H1 (cell line): ENCODE data around the gene VTI1B. TPM values are rescaled to one million over a fixed set of nuclear protein-coding genes. Genes with fewer than 3 reads are reported as not detected.

ENCODE experiments used
- CTCF ChIA-PET: fragments of 300-600 bp; sonication (Branson Sonifier 250); formaldehyde crosslinking; loops from one replicate; lab custom pipeline; 2021; ENCODE audit not compliant: partially characterized antibody; lab: Charles Lee
- POLR2A ChIA-PET: fragments of 300-600 bp; sonication (Branson Sonifier 250); formaldehyde crosslinking; loops from one replicate; lab custom pipeline; 2021; ENCODE audit warnings: inconsistent platforms; ENCODE audit not compliant: partially characterized antibody; lab: Charles Lee
- DNase-seq, 2 experiments: peaks; one replicate each; pipeline versions ENCODE4 v3.0.0 to v3.0.0-alpha.2; 2010 to 2022; ENCODE audit warnings: low spot score in 2 of 2, low read depth in 1 of 2, mixed read lengths in 1 of 2
- FAIRE-seq: peaks from 2 replicates; lab custom pipeline; 2011; peaks lifted over from hg19 to GRCh38; lab: Jason Lieb, UNC
- H2AFZ ChIP-seq: 2 replicates; pipeline ENCODE4 v1.8.1; 2012; ENCODE audit warnings: low read length, inconsistent platforms
- H2AK5ac ChIP-seq: 2 replicates; pipeline ENCODE4 v1.6.1; 2013; ENCODE audit warnings: low read depth, low read length
- H2BK120ac ChIP-seq: replicated peaks from 2 replicates; pipeline ENCODE3; 2013; ENCODE audit warnings: low read depth, low read length, inconsistent platforms
- H2BK12ac ChIP-seq: 2 replicates; pipeline ENCODE4 v1.6.1; 2013; ENCODE audit warnings: low read depth, low read length
- H2BK15ac ChIP-seq: 2 replicates; pipeline ENCODE4 v1.6.1; 2013; ENCODE audit warnings: low read length
- H2BK20ac ChIP-seq: 2 replicates; pipeline ENCODE4 v1.6.1; 2013; ENCODE audit warnings: low read length
- H2BK5ac ChIP-seq: 2 replicates; pipeline ENCODE4 v1.6.1; 2013; ENCODE audit warnings: low read depth, low read length
- H3K14ac ChIP-seq: 2 replicates; pipeline ENCODE4 v1.6.1; 2013; ENCODE audit warnings: inconsistent platforms; ENCODE audit not compliant: insufficient read length
- H3K18ac ChIP-seq: 2 replicates; pipeline ENCODE4 v1.6.1; 2013; ENCODE audit warnings: low read length; ENCODE audit errors: extremely low read depth
- H3K23ac ChIP-seq: 2 replicates; pipeline ENCODE4 v1.6.1; 2013; ENCODE audit warnings: inconsistent platforms; ENCODE audit not compliant: insufficient read length
- H3K23me2 ChIP-seq: 2 replicates; pipeline ENCODE4 v1.6.1; 2013; ENCODE audit warnings: low read depth, low read length
- H3K27ac ChIP-seq: 2 replicates; pipeline ENCODE4 v1.6.1; 2011; ENCODE audit warnings: low read depth, low read length, inconsistent platforms
- H3K27me3 ChIP-seq, 4 experiments: replicated peaks in 1 of 4; 1 replicate in 1 of 4; 2 replicates in 3 of 4; pipeline versions ENCODE4 v1.6.1 to v1.8.1; 2011 to 2013; ENCODE audit warnings: low read length in 3 of 4, mild to moderate bottlenecking in 3 of 4, inconsistent platforms in 2 of 4, mixed read lengths in 2 of 4, moderate library complexity in 1 of 4; ENCODE audit not compliant: control insufficient read depth in 3 of 4, insufficient read depth in 3 of 4; ENCODE audit errors: extremely low read depth in 1 of 4
- H3K36me3 ChIP-seq, 4 experiments: 2 replicates each; pipeline versions ENCODE4 v1.6.1 to v1.8.1; 2011 to 2013; ENCODE audit warnings: mild to moderate bottlenecking in 4 of 4, low read length in 3 of 4, moderate library complexity in 2 of 4, control low read depth in 1 of 4, inconsistent platforms in 1 of 4; ENCODE audit not compliant: insufficient read depth in 4 of 4, control insufficient read depth in 2 of 4
- H3K4ac ChIP-seq: replicated peaks from 2 replicates; pipeline ENCODE3; 2013; ENCODE audit warnings: low read length, low read depth, mixed read lengths, inconsistent platforms; ENCODE audit not compliant: insufficient read length
- H3K4me1 ChIP-seq, 4 experiments: replicated peaks in 1 of 4; 1 replicate in 1 of 4; 2 replicates in 3 of 4; pipeline versions ENCODE4 v1.6.1 to v1.8.1; 2011 to 2013; ENCODE audit warnings: low read length in 3 of 4, inconsistent platforms in 2 of 4, mixed read lengths in 1 of 4; ENCODE audit not compliant: insufficient read depth in 4 of 4, control insufficient read depth in 3 of 4
- H3K4me2 ChIP-seq, 2 experiments: 2 replicates each; pipeline versions ENCODE4 v1.6.1 to v1.8.1; 2011 to 2013; ENCODE audit warnings: low read depth in 2 of 2, low read length in 2 of 2, control low read depth in 1 of 2, inconsistent platforms in 1 of 2, mild to moderate bottlenecking in 1 of 2; ENCODE audit not compliant: insufficient read depth in 1 of 2
- H3K4me3 ChIP-seq, 4 experiments: fragments of 200-600, 300-600 bp in 1 of 4; sonication (generic), shearing (Covaris generic), sonication (Bioruptor Twin) in 1 of 4; 2 replicates each; pipeline versions ENCODE4 v1.5.1 to v1.8.1; 2011 to 2016; ENCODE audit warnings: low read length in 4 of 4, low read depth in 3 of 4, control low read depth in 2 of 4, inconsistent platforms in 2 of 4, mild to moderate bottlenecking in 2 of 4, mixed read lengths in 1 of 4, moderate library complexity in 1 of 4; ENCODE audit not compliant: insufficient read depth in 2 of 4; ENCODE audit errors: extremely low read depth in 1 of 4
- H3K56ac ChIP-seq: replicated peaks from 2 replicates; pipeline ENCODE3; 2013; ENCODE audit warnings: low read depth, mild to moderate bottlenecking, mixed read lengths, low read length, inconsistent platforms; ENCODE audit not compliant: insufficient read length
- H3K79me1 ChIP-seq: 2 replicates; pipeline ENCODE4 v1.6.1; 2013; ENCODE audit warnings: low read depth, low read length, control low read depth
- H3K79me2 ChIP-seq, 2 experiments: 2 replicates each; pipeline versions ENCODE4 v1.6.1 to v1.8.1; 2012 to 2013; ENCODE audit warnings: low read length in 2 of 2, mild to moderate bottlenecking in 2 of 2, inconsistent platforms in 1 of 2; ENCODE audit not compliant: insufficient read depth in 2 of 2, control insufficient read depth in 1 of 2
- H3K9ac ChIP-seq, 4 experiments: replicated peaks in 1 of 4; 1 replicate in 1 of 4; 2 replicates in 3 of 4; pipeline versions ENCODE4 v1.6.1 to v1.8.1; 2011 to 2013; ENCODE audit warnings: low read depth in 3 of 4, low read length in 3 of 4, control low read depth in 2 of 4, mild to moderate bottlenecking in 2 of 4, moderate library complexity in 2 of 4, inconsistent platforms in 1 of 4; ENCODE audit errors: extremely low read depth in 1 of 4
- H3K9me3 ChIP-seq, 2 experiments: 2 replicates each; pipeline versions ENCODE4 v1.6.1 to v1.8.1; 2012 to 2013; ENCODE audit warnings: mild to moderate bottlenecking in 2 of 2, moderate library complexity in 2 of 2, control low read depth in 1 of 2, inconsistent platforms in 1 of 2, low read depth in 1 of 2, low read length in 1 of 2, mixed read lengths in 1 of 2; ENCODE audit not compliant: insufficient read depth in 2 of 2
- H4K20me1 ChIP-seq, 2 experiments: replicated peaks in 1 of 2; 2 replicates each; pipeline versions ENCODE3 to v1.8.1; 2011 to 2013; ENCODE audit warnings: inconsistent platforms in 2 of 2, low read length in 2 of 2, mild to moderate bottlenecking in 1 of 2; ENCODE audit not compliant: insufficient read depth in 2 of 2, control insufficient read depth in 1 of 2
- H4K5ac ChIP-seq: 2 replicates; pipeline ENCODE4 v1.6.1; 2013; ENCODE audit warnings: low read length, low read depth, mixed read lengths, inconsistent platforms; ENCODE audit not compliant: insufficient read length
- H4K8ac ChIP-seq: 2 replicates; pipeline ENCODE4 v1.8.0; 2013; ENCODE audit warnings: mild to moderate bottlenecking, moderate library complexity, low read length, inconsistent platforms; ENCODE audit not compliant: insufficient read depth; ENCODE audit errors: extremely low read depth
- H4K91ac ChIP-seq: replicated peaks from 2 replicates; pipeline ENCODE3; 2013; ENCODE audit warnings: low read length, mixed read lengths, inconsistent platforms; ENCODE audit not compliant: insufficient read length
- CBX5 ChIP-seq: fragments of 300-800, 300-1000 bp; sonication (generic); IDR thresholded peaks from 2 replicates; pipeline ENCODE4 v1.7.1; 2016; ENCODE audit warnings: antibody characterized with exemption, low read length, low read depth
- CEBPB ChIP-seq: IDR thresholded peaks from 2 replicates; pipeline ENCODE4 v1.6.1; 2012; ENCODE audit warnings: low read depth, low read length
- EZH2 ChIP-seq: fragments of 200-600 bp; sonication (generic); IDR thresholded peaks from 2 replicates; pipeline ENCODE4 v1.7.1; 2012; ENCODE audit warnings: low read depth, mild to moderate bottlenecking, moderate library complexity, low read length, inconsistent platforms; ENCODE audit not compliant: severe bottlenecking
- HDAC2 ChIP-seq, 2 experiments: fragments of 300-600 bp in 1 of 2; sonication (generic) in 1 of 2; IDR thresholded peaks; 2 replicates each; pipeline ENCODE4 v1.6.1; 2011 to 2012; ENCODE audit warnings: low read depth in 2 of 2, low read length in 2 of 2, mild to moderate bottlenecking in 2 of 2, moderate library complexity in 2 of 2, borderline replicate concordance in 1 of 2, inconsistent platforms in 1 of 2
- NRF1 ChIP-seq: IDR thresholded peaks from 2 replicates; pipeline ENCODE4 v1.6.1; 2011; ENCODE audit warnings: mild to moderate bottlenecking, low read depth, low read length, improper control_type of control experiment
- RXRA ChIP-seq: IDR thresholded peaks from 2 replicates; pipeline ENCODE4 v1.6.1; 2011; ENCODE audit warnings: low read depth, mild to moderate bottlenecking, low read length, moderate library complexity; ENCODE audit not compliant: insufficient read depth
- SP2 ChIP-seq: IDR thresholded peaks from 2 replicates; pipeline ENCODE4 v1.6.1; 2012; ENCODE audit warnings: mild to moderate bottlenecking, low read length, inconsistent platforms
- YY1 ChIP-seq: IDR thresholded peaks from 2 replicates; pipeline ENCODE4 v1.6.1; 2011; ENCODE audit warnings: low read depth, mild to moderate bottlenecking, low read length
- WGBS, 2 experiments: shearing (Covaris generic) in 1 of 2; methylation state at CpG; one replicate each; pipeline versions ENCODE4 v1.1.6 to v1.1.7; 2013 to 2015; ENCODE audit warnings: low lambda C conversion rate in 2 of 2, mixed read lengths in 2 of 2, inconsistent platforms in 1 of 2, low coverage in 1 of 2, missing lambda C conversion rate in 1 of 2; ENCODE audit not compliant: insufficient replicate concordance in 2 of 2, insufficient coverage in 1 of 2, insufficient read length in 1 of 2; ENCODE audit errors: extremely low coverage in 1 of 2, missing lambda C conversion rate in 1 of 2; 5-methylcytosine and 5-hydroxymethylcytosine counted together
- polyA plus RNA-seq, 7 experiments: library from polyadenylated mRNA; depleted of rRNA in 3 of 7; stranded (reverse) in 5 of 7; unstranded in 2 of 7; fragments of >200 nt in 5 of 7; fragments of 200-250 nt in 2 of 7; gene quantifications; 1 replicate in 5 of 7; 2 replicates in 1 of 7; 4 replicates in 1 of 7; pipeline versions ENCODE4 v1.2.1 to v1.2.3, GENCODE V29; 2011 to 2013; ENCODE audit warnings: missing spikeins in 2 of 7, mixed read lengths in 2 of 7
- total RNA-seq: library from RNA; stranded (reverse); fragmentation: NEBNext Ultra II Directional; extraction: Animal tissue kit (Norgen Biotek cat#: 25700); gene quantifications from 2 replicates; pipeline ENCODE4 v1.2.1, GENCODE V29; 2021
- TF ChIP-seq, protein P1 (sequence below): IDR thresholded peaks from 2 replicates; pipeline ENCODE4 v1.6.1; 2011; ENCODE audit warnings: low read length, improper control_type of control experiment
- TF ChIP-seq, protein P2 (sequence below), 3 experiments: IDR thresholded peaks; 1 replicate in 2 of 3; 2 replicates in 1 of 3; pipeline versions ENCODE4 v1.5.1 to v1.6.1; 2011; ENCODE audit warnings: low read length in 3 of 3, mild to moderate bottlenecking in 3 of 3, inconsistent platforms in 2 of 3, low read depth in 1 of 3, moderate library complexity in 1 of 3; ENCODE audit not compliant: insufficient read depth in 1 of 3; ENCODE audit errors: control extremely low read depth in 1 of 3

The VTI1B gene
- total and polyA plus RNA-seq, 2 of the 8 experiments (the other 6 are each of a cell fraction or from before 2014, with no cell fraction given): 28.1 to 98.7 TPM

DNA sequence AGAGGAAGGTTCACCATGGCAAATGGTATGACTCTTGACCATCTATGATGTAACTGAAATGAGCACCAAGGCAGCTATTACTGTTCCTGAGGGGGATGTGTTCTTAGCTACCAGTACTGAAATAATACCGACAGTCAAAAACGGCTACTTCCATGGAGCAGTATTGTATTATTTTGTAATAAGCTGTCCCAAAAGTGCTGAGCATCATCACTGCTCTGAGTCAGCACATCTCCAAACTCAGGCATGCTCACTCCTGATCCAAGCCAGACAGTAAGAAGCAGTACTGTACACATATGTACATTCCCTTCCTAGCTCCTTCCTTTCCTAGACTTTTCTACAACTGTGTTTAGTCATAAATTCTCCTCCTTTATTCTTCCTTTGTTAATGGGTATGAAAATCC lies 8.6 kb downstream of the VTI1B start:
- Histone ChIP-seq H3K14ac (no peak overlapping the region), H4K8ac (no peak overlapping the region), H3K23ac (no peak overlapping the region), H3K9ac (peak overlapping the region in 1 of 4 experiments; percentile 15; a peak in 1 of 7 replicates), H2BK12ac (no peak overlapping the region), H2BK15ac (no peak overlapping the region), H3K27me3 (no peaks in the 10 kb centered on the region), H3K4ac (no peak overlapping the region), H3K36me3 (no peaks in the 10 kb centered on the region), H2AK5ac (no peak overlapping the region), H4K20me1 (peaks cover 0 to 8% of the 10 kb centered on the region in 2 experiments), H3K18ac (no peak overlapping the region), H3K23me2 (no peaks in the 10 kb centered on the region), H4K91ac (no peak overlapping the region), H2BK120ac (no peak overlapping the region), H3K56ac (no peak overlapping the region), H3K27ac (no peak overlapping the region), H3K79me1 (peaks cover 2% of the 10 kb centered on the region; the same call in 1 of the 2 replicates), H3K4me3 (no peak overlapping the region), H2BK20ac (no peak overlapping the region), H4K5ac (no peak overlapping the region), H3K4me2 (no peak overlapping the region), H2AFZ (no peak overlapping the region), H2BK5ac (no peak overlapping the region), H3K9me3 (no peaks in the 10 kb centered on the region), H3K4me1 (no peaks in the 10 kb centered on the region), H3K79me2 (peaks cover 0 to 58% of the 10 kb centered on the region in 2 experiments; a peak in 2 of 4 replicates)
- no peak for DNase-seq
- ChIA-PET CTCF (interaction anchor here (0.6 to 14.5 kb wide), 12 partner anchors 9 to 239 kb away, joined by 3 to 142 read pairs (median 5); partner anchors contain the start of genes ARG2 and RDH12), POLR2A (no interaction called here)
- FAIRE-seq: no peak
- 85% methylated on average over 2 of the region's 2 CpGs; no CpG with 5 or more reads in 1 of the 2 experiments for WGBS, 2 experiments
- TF ChIP-seq CBX5 (no peak), CEBPB (no peak), SP2 (no peak), EZH2 (no peak), HDAC2 (IDR thresholded peaks at IDR 0.05; ENCODE audit: borderline replicate concordance in 1 of 2, low read depth in 2 of 2, low read length in 2 of 2) (no peak), YY1 (no peak), RXRA (no peak), NRF1 (no peak)
- TF ChIP-seq, protein P1, sequence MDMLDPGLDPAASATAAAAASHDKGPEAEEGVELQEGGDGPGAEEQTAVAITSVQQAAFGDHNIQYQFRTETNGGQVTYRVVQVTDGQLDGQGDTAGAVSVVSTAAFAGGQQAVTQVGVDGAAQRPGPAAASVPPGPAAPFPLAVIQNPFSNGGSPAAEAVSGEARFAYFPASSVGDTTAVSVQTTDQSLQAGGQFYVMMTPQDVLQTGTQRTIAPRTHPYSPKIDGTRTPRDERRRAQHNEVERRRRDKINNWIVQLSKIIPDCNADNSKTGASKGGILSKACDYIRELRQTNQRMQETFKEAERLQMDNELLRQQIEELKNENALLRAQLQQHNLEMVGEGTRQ: no peak
- TF ChIP-seq, protein P2, sequence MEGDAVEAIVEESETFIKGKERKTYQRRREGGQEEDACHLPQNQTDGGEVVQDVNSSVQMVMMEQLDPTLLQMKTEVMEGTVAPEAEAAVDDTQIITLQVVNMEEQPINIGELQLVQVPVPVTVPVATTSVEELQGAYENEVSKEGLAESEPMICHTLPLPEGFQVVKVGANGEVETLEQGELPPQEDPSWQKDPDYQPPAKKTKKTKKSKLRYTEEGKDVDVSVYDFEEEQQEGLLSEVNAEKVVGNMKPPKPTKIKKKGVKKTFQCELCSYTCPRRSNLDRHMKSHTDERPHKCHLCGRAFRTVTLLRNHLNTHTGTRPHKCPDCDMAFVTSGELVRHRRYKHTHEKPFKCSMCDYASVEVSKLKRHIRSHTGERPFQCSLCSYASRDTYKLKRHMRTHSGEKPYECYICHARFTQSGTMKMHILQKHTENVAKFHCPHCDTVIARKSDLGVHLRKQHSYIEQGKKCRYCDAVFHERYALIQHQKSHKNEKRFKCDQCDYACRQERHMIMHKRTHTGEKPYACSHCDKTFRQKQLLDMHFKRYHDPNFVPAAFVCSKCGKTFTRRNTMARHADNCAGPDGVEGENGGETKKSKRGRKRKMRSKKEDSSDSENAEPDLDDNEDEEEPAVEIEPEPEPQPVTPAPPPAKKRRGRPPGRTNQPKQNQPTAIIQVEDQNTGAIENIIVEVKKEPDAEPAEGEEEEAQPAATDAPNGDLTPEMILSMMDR (IDR thresholded peaks at IDR 0.05; ENCODE audit: control extremely low read depth in 1 of 3, insufficient read depth in 1 of 3, low read depth in 1 of 3, low read length in 3 of 3): no peak
